GM21390 (cell line): Measurements from ENCODE around the gene CRYBB3.

Source experiments
- ATAC-seq: cut with Tn5 transposase; IDR thresholded peaks from one replicate; pipeline ENCODE4 v1.9.1; 2021; ENCODE audit not compliant: unreplicated experiment

Gene CRYBB3

GRCh38 chr22:25199731-25200520 is at the start of gene CRYBB3:
Gene CRYBB3 (plus strand): TSS chr22:25199858. CDS start chr22:25201397, 1,539 bp downstream.
- no peak for ATAC-seq

GRCh38 chr22:25153961-25154666 is 45.5 kb upstream of the CRYBB3 start:
- ATAC-seq, result no peak

GRCh38 chr22:25154667-25154999 is 45.0 kb upstream of the CRYBB3 start:
- ATAC-seq, result no peak

- no peak for ATAC-seq
Measured at GRCh38 chr22:25156736-25157135, 42.9 kb upstream of the CRYBB3 start.

GRCh38 chr22:25159028-25159427 is 40.6 kb upstream of the CRYBB3 start:
- no peak for ATAC-seq

GRCh38 chr22:25160120-25160996 is 39.3 kb upstream of the CRYBB3 start:
- no peak for ATAC-seq

- ATAC-seq, result no peak
Measured at GRCh38 chr22:25161017-25161915, 38.4 kb upstream of the CRYBB3 start.

- no peak for ATAC-seq
Measured at GRCh38 chr22:25161916-25162530, 37.6 kb upstream of the CRYBB3 start.

- ATAC-seq, result no peak
Measured at GRCh38 chr22:25162561-25162960, 37.1 kb upstream of the CRYBB3 start.

- ATAC-seq, result no peak
Measured at GRCh38 chr22:25165785-25166184, 33.9 kb upstream of the CRYBB3 start.

- ATAC-seq, result no peak
Measured at GRCh38 chr22:25166266-25167040, 33.2 kb upstream of the CRYBB3 start.

- ATAC-seq, result no peak
Measured at GRCh38 chr22:25167082-25167481, 32.6 kb upstream of the CRYBB3 start.

GRCh38 chr22:25167834-25168601 is 31.6 kb upstream of the CRYBB3 start:
- ATAC-seq, result no peak

GRCh38 chr22:25169278-25170031 is 30.2 kb upstream of the CRYBB3 start:
- ATAC-seq, result no peak

- ATAC-seq, result no peak
Measured at GRCh38 chr22:25170426-25170980, 29.2 kb upstream of the CRYBB3 start.

- no peak for ATAC-seq
Measured at GRCh38 chr22:25172153-25172552, 27.5 kb upstream of the CRYBB3 start.

GRCh38 chr22:25174156-25174887 is 25.3 kb upstream of the CRYBB3 start:
- no peak for ATAC-seq
